Stimulated activated naive CD4-positive, alpha-beta T cell (primary cell): ENCODE measurements around the gene SMDT1.

ENCODE experiments used
- DNase-seq, 6 experiments: peaks; one replicate each; lab custom pipeline; 2025; lab: John Stamatoyannopoulos, UW

The SMDT1 gene

GRCh38 chr22:42079319-42080251 lies at the start of gene SMDT1:
Gene SMDT1, plus strand, starts transcription at chr22:42079700. Its CDS starts 69 bp downstream, at chr22:42079769.
- peak; percentile 95 to 100 (median 98) for DNase-seq

- no peak for DNase-seq
Observed at GRCh38 chr22:42033263-42034181, 46.0 kb upstream of the SMDT1 start.

GRCh38 chr22:42035256-42035655 lies 44.2 kb upstream of the SMDT1 start:
- no peak for DNase-seq

GRCh38 chr22:42039271-42039670 lies 40.2 kb upstream of the SMDT1 start:
- DNase-seq = no peak

GRCh38 chr22:42041784-42042183 lies 37.7 kb upstream of the SMDT1 start:
- DNase-seq = no peak

GRCh38 chr22:42050641-42051180 lies 28.8 kb upstream of the SMDT1 start:
- no peak for DNase-seq

- no peak for DNase-seq
Observed at GRCh38 chr22:42052765-42053164, 26.7 kb upstream of the SMDT1 start.

- no peak for DNase-seq
Observed at GRCh38 chr22:42056757-42057511, 22.6 kb upstream of the SMDT1 start.

- no peak for DNase-seq
Observed at GRCh38 chr22:42060489-42060888, 19.0 kb upstream of the SMDT1 start.

- DNase-seq = no peak
Observed at GRCh38 chr22:42061041-42061440, 18.5 kb upstream of the SMDT1 start.

- DNase-seq = no peak
Observed at GRCh38 chr22:42062506-42063170, 16.9 kb upstream of the SMDT1 start.

- DNase-seq = no peak
Observed at GRCh38 chr22:42064629-42065028, 14.9 kb upstream of the SMDT1 start.

- no peak for DNase-seq
Observed at GRCh38 chr22:42065438-42066125, 13.9 kb upstream of the SMDT1 start.

GRCh38 chr22:42066126-42066761 lies 13.3 kb upstream of the SMDT1 start:
- DNase-seq = no peak

GRCh38 chr22:42066937-42067336 lies 12.6 kb upstream of the SMDT1 start:
- DNase-seq = no peak

GRCh38 chr22:42067671-42068251 lies 11.7 kb upstream of the SMDT1 start:
- no peak for DNase-seq

- no peak for DNase-seq
Observed at GRCh38 chr22:42068291-42068690, 11.2 kb upstream of the SMDT1 start.

- DNase-seq = peak in 1 of 6 experiments; percentile 38
Observed at GRCh38 chr22:42069801-42070516, 9.5 kb upstream of the SMDT1 start.
